A673 (cell line): ENCODE results near the gene NOC4L. TPM values are rescaled to one million over a fixed set of nuclear protein-coding genes. Genes with fewer than 3 reads are reported as not detected.

ENCODE experiments used
- BruUV-seq: library from RNA; stranded (reverse); fragments of 400-500 nt; replicated peaks from 2 replicates; lab custom pipeline; 2021; lab: Mats Ljungman, UMichigan
- CTCF ChIA-PET: fragments of 300-600 bp; sonication (Branson Sonifier 250); formaldehyde crosslinking; loops from one replicate; lab custom pipeline; 2022; ENCODE audit warnings: antibody characterized with exemption; lab: Charles Lee
- POLR2A ChIA-PET: fragments of 300-600 bp; sonication (Branson Sonifier 250); formaldehyde crosslinking; loops from one replicate; lab custom pipeline; 2022; ENCODE audit warnings: antibody characterized with exemption; ENCODE audit not compliant: low non-redundant PET; lab: Charles Lee
- DNase-seq: peaks from one replicate; pipeline ENCODE4 v3.0.0-alpha.2; 2015; ENCODE audit warnings: low spot score
- H3K27ac ChIP-seq: fragments of 200-600 bp; sonication (generic); 2 replicates; pipeline ENCODE4 v1.5.1; 2016; ENCODE audit warnings: mixed run types, low read depth, mild to moderate bottlenecking, mixed read lengths, antibody characterized with exemption, low read length; ENCODE audit not compliant: poor library complexity, severe bottlenecking
- H3K27me3 ChIP-seq: fragments of 200-600 bp; sonication (generic); replicated peaks from 2 replicates; pipeline ENCODE4 v1.6.1; 2017; ENCODE audit warnings: mixed run types, low read depth, mild to moderate bottlenecking, mixed read lengths, antibody characterized with exemption, low read length; ENCODE audit not compliant: insufficient read depth, poor library complexity
- H3K36me3 ChIP-seq: fragments of 200-600 bp; sonication (generic); 2 replicates; pipeline ENCODE4 v1.6.1; 2016; ENCODE audit warnings: mixed run types, mild to moderate bottlenecking, mixed read lengths, antibody characterized with exemption, low read length; ENCODE audit not compliant: insufficient read depth, poor library complexity, severe bottlenecking
- H3K4me1 ChIP-seq: fragments of 200-600 bp; sonication (generic); 2 replicates; pipeline ENCODE4 v1.6.1; 2017; ENCODE audit warnings: mixed run types, mild to moderate bottlenecking, mixed read lengths, antibody characterized with exemption, low read length; ENCODE audit not compliant: insufficient read depth, poor library complexity, severe bottlenecking
- H3K4me3 ChIP-seq: fragments of 200-600 bp; sonication (generic); 2 replicates; pipeline ENCODE4 v1.5.1; 2016; ENCODE audit warnings: low read depth, mixed run types, mild to moderate bottlenecking, mixed read lengths, low read length; ENCODE audit not compliant: poor library complexity, severe bottlenecking
- H3K9me3 ChIP-seq: fragments of 200-600 bp; sonication (generic); 2 replicates; pipeline ENCODE4 v1.6.1; 2016; ENCODE audit warnings: mixed run types, low read depth, mild to moderate bottlenecking, mixed read lengths, antibody characterized with exemption, low read length; ENCODE audit not compliant: poor library complexity, severe bottlenecking
- CTCF ChIP-seq: fragments of 300-800, 200-600 bp; sonication (generic); conservative IDR thresholded peaks from 2 replicates; pipeline ENCODE4 v1.5.1; 2017; ENCODE audit warnings: low read depth, mild to moderate bottlenecking, antibody characterized with exemption, low read length, moderate library complexity, mixed read lengths
- EZH2 ChIP-seq: fragments of 200-600 bp; sonication (generic); IDR thresholded peaks from 2 replicates; pipeline ENCODE4 v1.6.1; 2017; ENCODE audit warnings: borderline replicate concordance, low read depth, mild to moderate bottlenecking, mixed read lengths, antibody characterized with exemption, low read length; ENCODE audit not compliant: poor library complexity, severe bottlenecking
- intact Hi-C: fragments of 100-400 bp; cut with micrococcal nuclease; formaldehyde crosslinking; loops from one replicate; pipeline ENCODE4 v1.10.0; 2022; ENCODE audit not compliant: unreplicated experiment
- total RNA-seq: library from RNA; stranded (reverse); gene quantifications from 2 replicates; pipeline ENCODE4 v1.2.3, GENCODE V29; 2021

NOC4L gene
- total RNA-seq, 1 experiment from 2014 or later, result 46.9 TPM

- Histone ChIP-seq H3K36me3 (peaks cover 25% of the 10 kb centered on the region), H3K4me3 (peak overlapping the region; percentile 100), H3K4me1 (no peaks in the 10 kb centered on the region), H3K27ac (no peak overlapping the region), H3K27me3 (no peaks in the 10 kb centered on the region), H3K9me3 (no peaks in the 10 kb centered on the region)
- intact Hi-C loops, result no loop called here
- no peak for DNase-seq
- ChIA-PET POLR2A (no interaction called here), CTCF (no interaction called here)
- no TSS peak for BruUV-seq
- TF ChIP-seq EZH2 (no peak), CTCF (no peak)
These were observed 1.1 kb downstream of the NOC4L start for GRCh38 chr12:132145334-132145733.

GRCh38 chr12:132146098-132146497 is 1.8 kb downstream of the NOC4L start:
- CTCF ChIA-PET, result no interaction called here
- Histone ChIP-seq H3K4me3 (no peak overlapping the region), H3K27ac (no peak overlapping the region), H3K36me3 (peaks cover 17% of the 10 kb centered on the region), H3K9me3 (no peaks in the 10 kb centered on the region), H3K27me3 (no peaks in the 10 kb centered on the region), H3K4me1 (no peaks in the 10 kb centered on the region)
- POLR2A ChIA-PET, result no interaction called here
- TSS peak; percentile 65 for BruUV-seq
- TF ChIP-seq CTCF, result no peak
- TF ChIP-seq EZH2, result no peak
- intact Hi-C loops, result no loop called here
- DNase-seq, result no peak

GRCh38 chr12:132146772-132147422 is 2.6 kb downstream of the NOC4L start:
- Histone ChIP-seq H3K9me3 (no peaks in the 10 kb centered on the region), H3K36me3 (peaks cover 11% of the 10 kb centered on the region), H3K27me3 (no peaks in the 10 kb centered on the region), H3K4me1 (no peaks in the 10 kb centered on the region), H3K4me3 (no peak overlapping the region), H3K27ac (no peak overlapping the region)
- BruUV-seq, result no TSS peak
- ChIA-PET POLR2A (no interaction called here), CTCF (no interaction called here)
- no peak for TF ChIP-seq CTCF
- no peak for TF ChIP-seq EZH2
- intact Hi-C loops, result no loop called here
- no peak for DNase-seq
